Fibroblast of skin of right biceps (primary cell): ENCODE data around the gene HPSE2.
A peak's percentile ranks its signal among the peaks of the same experiment; 100 is the strongest.

Experiments used
- DNase-seq: peaks from one replicate; pipeline ENCODE4 v3.0.0-alpha.2; 2013

The HPSE2 gene

DNA sequence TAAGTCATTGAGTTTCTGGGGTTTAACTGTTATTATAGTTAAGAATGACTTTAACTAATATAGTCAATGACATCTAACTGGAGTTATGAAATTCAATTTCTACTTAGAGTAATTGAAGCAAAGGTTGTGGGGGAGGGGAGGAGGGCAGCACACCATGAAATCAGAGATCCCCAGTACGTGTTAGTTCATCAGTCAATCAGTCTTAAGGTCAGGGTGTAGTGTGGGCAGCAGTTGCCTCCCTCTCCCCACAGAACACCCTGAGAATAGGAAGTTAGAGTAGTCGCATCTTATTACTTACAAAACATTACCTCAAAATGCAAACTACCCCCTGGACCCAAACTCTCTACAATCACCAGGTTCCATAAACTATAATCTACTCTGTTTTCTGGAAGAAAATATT lies 781.9 kb downstream of the HPSE2 start:
- DNase-seq, result no peak

GRCh38 chr10:98450618-98451017 lies 785.0 kb downstream of the HPSE2 start:
- no peak for DNase-seq

DNA sequence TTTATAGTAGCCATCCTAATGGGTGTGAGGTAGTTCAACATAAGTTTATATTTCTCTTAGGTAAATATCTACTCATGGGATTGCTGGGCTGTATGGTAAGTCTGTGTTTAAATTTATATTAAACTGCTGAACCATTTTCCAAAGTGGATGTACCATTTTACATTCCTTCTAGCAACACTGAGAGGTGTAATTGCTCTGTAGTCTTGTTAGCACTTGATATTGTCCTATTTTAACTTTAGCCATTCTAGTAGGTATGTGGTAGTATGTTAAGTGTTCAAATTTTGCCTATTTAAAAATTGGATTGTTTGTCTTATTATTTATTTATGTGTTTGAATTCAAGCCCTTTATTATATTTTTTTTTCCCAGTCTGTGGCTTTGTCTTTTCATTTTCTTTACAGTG lies 786.4 kb downstream of the HPSE2 start:
- no peak for DNase-seq

DNA sequence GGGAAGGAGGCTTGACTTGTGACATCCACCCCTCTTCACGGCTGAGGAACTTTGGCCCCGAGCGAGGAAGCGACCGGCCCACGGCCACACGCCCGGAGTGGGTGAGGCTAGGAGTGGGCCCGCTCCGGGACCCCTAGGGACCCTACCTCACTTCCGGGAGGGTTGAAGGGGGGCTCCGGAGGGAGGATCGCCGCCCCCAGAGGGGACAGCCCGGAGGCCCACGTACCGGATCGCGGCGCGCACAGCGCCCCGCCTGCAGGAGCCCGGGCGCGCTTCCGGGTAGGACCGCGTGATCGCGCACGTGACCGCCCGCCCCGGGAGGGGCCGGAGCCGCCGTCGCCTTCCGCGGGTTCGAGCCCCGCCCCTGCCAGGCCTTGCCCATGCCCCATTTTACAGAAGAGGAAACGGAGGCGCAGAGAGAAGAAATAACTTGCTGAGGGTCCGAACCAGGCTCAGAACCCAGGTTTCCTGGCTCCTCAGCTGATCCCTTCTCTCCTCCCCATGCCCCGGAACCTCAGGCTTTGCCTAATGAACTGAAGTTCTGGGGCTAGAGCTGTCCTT lies 788.9 kb downstream of the HPSE2 start, which contains the start of gene HPS1:
Gene HPS1 (minus strand): TSS at position 275 of the 561 bp plus-strand sequence. CDS start 3,695 bp downstream, outside the sequence.
- peak; percentile 79 for DNase-seq

DNA sequence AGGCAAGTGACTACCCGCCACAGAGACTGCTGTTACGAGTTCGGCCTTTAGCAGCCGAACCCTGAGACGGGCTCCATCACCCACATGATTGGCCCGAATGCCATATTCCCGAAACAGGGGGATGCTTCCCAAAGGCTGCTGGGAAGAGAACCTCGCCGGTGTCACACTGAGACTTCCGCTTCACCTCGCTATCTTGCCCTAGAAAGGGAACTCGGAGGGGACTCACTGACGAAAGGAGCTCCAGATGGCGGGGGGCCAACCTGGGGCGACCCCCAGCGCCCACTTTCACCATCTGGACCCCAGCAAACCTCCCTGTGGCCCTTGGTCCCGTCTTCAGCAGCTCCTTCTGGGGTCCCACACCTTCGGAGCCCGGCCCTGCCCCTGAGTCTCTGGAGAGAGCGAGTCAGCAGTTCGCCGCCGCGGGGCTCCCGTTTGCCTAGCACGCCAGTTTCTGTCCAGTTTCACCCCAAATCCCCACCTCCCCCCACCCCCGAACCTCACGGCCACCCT lies 789.4 kb downstream of the HPSE2 start:
- peak; percentile 39 for DNase-seq

DNA sequence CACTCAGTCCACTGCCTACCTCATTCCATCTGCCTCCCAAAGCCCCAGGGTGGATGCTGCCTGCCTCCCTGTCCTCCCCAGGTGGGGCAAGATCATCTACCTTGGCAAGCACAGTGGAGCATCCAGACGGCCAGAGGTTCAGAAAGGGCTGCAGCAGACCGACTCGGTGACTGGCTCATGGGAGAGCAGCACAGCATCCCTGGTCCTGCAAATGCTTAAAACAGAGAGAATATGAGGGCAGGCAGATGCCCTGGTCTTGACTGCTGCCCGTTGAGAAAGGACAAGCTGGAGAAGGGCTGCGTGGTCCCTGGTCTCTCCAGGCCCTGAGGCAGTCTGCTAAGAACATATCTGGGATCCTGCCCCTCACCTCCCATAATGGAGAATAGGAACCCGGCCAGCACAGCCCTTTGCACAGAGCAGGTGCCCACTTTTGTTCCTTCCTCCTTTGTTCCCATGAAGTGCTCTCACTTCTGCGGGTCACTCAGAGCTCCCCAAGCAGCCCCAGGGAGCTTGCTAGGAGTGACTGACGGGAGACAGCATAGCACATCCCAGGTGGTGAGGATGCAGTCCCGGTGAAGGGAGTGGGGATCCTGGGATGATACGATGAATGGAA lies 790.3 kb downstream of the HPSE2 start:
- DNase-seq, result no peak

- DNase-seq, result no peak
These were observed 791.2 kb downstream of the HPSE2 start for GRCh38 chr10:98444314-98445006.

- no peak for DNase-seq
These were observed 796.9 kb downstream of the HPSE2 start for GRCh38 chr10:98438715-98439114.

GRCh38 chr10:98436704-98437103 lies 798.9 kb downstream of the HPSE2 start:
- DNase-seq, result no peak

GRCh38 chr10:98435178-98435577 lies 800.5 kb downstream of the HPSE2 start:
- no peak for DNase-seq

DNA sequence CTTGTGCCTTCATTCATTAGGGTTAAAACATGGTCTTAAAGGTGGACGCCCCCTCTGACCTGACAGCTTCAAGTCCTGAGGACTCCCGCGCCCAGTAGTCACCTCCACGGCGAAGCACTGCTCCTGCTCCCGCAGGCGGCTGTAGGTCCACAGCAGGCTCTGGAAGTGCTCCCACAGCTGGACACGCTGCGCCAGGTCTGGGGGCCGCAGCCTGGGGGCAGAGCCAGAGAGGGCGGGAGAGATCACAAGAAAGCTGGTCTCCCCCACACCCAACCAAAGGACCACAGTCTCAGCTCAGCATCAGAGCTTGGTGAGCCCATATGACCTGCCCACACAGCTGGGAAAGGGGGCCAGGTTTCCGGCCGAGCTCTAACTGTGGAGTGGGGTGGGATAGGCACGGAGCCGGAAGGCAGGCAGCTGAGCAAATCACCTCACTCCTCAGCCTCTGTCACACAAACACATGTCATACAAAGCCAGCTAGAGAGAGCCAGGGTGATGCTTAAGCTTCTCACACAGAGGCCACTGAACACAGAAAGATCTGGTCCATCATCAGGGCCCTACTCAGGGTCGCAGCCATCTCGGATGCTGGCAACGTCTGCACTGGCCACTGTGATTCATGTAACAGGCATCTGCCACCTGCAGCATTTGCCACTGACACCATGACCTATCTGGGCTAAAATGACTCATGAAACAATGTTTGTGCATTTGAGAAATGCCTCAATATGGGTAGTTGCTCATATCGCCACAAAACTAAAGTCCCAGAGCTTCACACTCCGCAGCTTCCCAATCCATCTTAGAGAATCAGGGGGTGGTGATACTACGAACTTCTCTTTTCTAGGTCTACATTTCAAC lies 801.5 kb downstream of the HPSE2 start:
- DNase-seq, result no peak

DNA sequence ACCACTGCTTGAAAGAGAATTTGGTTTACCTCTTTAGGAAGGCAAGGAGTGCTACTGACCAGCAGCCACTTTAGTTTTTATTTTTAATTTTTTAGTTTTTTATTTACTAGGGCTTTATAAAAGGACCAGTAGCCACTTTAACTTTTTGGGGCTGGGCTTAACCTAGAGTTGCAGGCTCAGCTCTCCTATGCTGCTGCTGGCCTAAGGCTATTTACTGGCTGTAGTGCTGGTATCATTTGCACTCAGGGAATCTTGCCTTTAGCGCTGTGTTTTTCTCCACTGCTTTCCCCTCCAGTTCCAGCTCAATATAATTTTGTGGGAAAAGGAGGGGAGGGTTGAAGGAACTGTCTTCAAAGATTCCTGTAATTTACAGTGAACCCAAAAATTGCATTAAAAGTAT lies 802.3 kb downstream of the HPSE2 start:
- DNase-seq, result no peak

DNA sequence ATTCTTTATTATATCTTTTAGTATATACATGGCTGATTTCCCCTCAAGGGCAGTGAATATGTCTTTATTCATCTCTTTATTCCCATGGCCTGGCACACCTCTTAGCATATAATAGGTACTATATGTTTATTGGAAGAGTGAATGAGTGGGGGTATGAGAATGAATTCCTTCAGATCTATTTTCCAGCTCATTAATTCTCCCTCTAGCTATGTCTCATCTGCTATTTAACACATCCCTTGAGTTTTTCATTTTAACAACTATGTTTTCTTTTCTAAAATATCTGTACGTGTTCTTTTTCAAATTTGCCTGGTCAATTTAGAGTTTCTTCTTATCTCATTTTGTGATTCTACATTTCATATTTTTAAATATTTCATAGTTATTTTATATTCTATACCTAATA lies 803.3 kb downstream of the HPSE2 start:
- no peak for DNase-seq

DNA sequence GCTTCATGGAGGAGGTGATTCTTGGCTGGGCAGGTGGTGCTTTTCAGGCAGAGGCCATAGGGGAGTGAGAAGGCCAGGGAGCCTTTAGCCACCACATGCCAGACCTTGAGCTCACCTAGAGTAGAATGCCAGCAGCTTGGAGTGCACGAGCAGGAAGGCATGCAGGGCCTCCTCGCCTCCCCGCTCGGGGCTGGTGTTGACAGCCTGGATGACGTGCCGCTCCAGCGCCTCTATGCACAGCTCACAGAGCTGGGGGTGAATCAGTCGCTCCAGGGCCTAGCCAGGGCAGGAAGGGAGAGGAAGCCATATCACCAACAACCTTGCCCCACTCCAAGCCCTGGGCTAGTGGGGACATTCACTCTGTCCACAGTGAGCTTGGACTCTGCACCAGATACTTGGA lies 804.6 kb downstream of the HPSE2 start:
- peak; percentile 23 for DNase-seq

DNA sequence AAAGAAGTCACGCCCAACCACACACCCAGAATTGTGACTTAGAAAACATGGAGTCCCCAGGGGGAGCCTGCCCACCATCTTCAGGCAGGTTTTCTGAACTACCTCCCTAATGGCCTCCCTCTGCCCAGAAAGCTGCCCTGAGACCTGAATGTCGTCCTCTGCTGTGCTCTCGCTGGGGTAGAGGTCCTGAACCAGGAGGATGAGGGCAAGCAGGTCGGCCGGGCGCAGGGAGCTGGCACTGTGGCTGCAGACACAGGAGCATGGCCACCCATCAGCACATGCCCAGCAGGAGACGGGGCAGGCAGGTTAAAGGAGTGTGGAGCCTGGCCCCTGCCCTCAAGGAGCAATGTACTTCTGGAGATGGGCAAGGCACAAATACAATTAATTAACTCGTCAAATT lies 805.2 kb downstream of the HPSE2 start:
- no peak for DNase-seq

DNA sequence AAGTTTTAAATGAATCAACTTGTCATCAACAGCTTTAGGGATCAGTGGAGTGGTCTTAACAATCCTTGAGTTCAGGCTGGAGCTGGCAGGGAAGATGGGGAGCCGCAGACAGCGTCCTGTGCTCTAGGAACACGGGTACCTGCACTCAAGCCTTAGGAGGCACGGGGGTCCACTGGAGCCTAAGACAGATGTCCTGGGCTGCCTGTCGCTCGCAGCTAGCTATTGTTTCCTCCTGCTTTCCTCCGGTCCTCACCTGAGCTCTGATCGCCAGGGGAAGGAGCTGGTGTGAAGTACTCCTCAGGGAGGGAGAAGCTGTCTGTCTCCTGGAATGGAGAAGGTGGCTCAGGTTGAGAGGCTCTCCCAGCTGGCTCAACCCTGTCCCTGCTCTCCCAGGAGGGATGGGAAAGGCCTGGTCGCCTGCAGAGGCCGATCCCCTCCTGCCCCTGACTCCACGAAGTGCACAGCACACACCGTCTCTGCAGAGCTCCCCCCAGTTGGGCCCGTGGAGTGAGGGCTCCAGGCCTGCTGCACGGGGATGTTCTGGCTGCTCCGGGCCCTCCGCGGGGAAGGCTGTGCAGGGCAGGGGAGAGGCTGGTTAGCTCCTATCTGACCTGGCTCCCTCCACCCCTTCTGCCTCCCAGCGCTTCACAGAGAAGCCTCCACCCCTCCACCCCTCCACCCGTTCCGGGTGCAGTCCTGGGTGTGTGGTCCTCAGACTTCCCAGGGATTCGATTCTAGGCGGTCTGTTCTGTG lies 806.2 kb downstream of the HPSE2 start:
- DNase-seq, result no peak

DNA sequence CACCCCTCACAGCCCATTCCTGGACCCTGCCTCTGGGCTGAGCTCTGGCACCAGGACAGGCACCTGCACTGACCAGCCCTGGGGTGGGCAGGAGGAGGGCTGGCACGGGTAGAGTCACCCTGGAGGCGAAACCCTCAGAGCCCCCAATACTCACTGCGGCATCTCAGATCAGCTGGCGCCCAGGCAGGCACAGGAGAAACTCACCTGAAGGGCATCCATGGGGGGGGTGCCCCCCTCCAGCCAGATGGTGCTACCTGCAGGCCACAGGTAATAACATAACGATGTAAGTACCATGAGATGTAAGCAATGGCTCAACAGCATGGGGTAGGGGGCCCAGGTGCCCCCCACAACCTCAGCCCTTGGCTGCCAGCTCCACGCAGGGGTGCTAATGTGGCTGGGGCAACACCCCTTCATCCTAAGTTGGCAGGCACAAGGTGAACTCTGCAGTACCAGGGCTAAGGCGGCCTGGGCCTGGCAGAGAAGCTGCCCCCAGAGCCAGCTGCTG lies 808.6 kb downstream of the HPSE2 start:
- DNase-seq, result no peak

DNA sequence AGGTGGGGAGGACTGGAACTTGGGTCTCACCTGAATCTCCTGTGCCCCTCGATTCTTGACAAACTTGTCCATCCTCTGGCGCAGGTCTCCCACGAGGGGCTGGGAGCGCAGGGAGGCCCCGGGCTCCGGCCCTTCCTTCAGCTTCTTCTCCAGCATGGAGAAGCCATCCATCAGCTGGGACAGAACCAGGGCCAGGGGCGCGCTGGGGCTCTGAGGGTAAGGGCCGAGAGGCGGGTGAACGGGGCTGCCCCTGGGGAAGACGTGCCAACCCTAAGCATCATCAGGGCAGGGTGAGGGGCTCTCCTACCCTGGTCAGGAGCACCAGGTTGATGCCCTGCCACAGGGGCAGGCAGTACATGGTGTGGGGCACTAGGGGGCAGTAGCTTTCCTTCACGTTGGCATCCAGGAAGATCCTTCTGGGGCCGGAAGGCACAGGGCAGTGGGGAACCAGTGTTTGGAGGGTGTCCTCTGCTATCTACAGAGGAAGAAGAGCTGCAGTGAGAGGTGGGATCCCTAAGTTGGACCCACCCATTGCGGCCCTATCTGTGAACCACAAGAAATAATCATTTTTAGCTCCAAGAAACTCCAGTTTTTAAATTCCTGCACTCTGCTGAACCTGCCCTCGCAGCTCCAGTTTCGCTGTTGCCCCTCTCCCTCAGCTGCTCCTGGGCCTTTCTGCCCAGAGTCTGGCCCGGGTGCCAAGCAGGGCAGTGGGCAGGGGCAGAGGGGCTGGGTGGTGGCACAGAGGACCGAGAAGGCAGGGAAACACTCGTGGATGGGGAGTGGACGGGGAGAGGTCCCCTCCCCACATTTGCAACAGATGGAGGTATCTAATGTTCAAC lies 809.9 kb downstream of the HPSE2 start:
- DNase-seq, result peak; percentile 23

GRCh38 chr10:98424295-98425254 lies 811.1 kb downstream of the HPSE2 start:
- DNase-seq, result no peak

DNA sequence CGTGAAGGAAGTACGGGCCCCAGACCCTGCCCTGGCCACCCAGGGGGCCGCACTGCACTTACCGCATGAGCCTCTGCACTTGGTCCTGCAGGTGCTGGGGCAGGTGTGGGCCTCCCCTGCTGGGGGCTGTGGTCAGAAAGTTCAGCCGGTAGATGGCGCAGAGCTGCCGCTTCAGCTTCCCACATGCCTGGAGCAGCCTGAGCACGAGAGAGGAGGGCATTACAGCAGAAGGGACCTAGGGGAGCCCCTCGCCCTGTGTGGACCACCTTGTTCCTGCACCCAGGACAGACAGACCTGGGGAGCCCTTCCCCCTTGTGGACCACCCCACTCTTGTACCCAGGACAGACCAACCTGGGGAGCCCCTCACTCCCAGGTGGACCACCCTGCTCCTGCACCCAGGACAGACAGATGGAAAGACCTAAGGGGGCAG lies 811.9 kb downstream of the HPSE2 start:
- DNase-seq, result no peak
